Activated naive CD8-positive, alpha-beta T cell treated with anti-CD3 and anti-CD28 coated beads for 36 hours (primary cell): ENCODE results near the gene SHISAL2A. TPM values are rescaled to one million over a fixed set of nuclear protein-coding genes. Genes with fewer than 3 reads are reported as not detected.

ENCODE experiments used
- DNase-seq: peaks from one replicate; pipeline ENCODE4 v3.0.0; 2021
- H3K27ac Mint-ChIP-seq: one replicate; pipeline ENCODE4 v1.8.0; 2022; ENCODE audit warnings: mild to moderate bottlenecking, moderate library complexity, mixed read lengths
- H3K27me3 Mint-ChIP-seq: one replicate; pipeline ENCODE4 v1.8.0; 2022; ENCODE audit warnings: mild to moderate bottlenecking, mixed read lengths
- H3K36me3 Mint-ChIP-seq: one replicate; pipeline ENCODE4 v1.8.0; 2021; ENCODE audit warnings: mild to moderate bottlenecking, mixed read lengths
- H3K4me1 Mint-ChIP-seq: one replicate; pipeline ENCODE4 v1.8.0; 2021; ENCODE audit warnings: mixed read lengths
- H3K4me3 Mint-ChIP-seq: one replicate; pipeline ENCODE4 v1.8.0; 2022; ENCODE audit warnings: mild to moderate bottlenecking, moderate library complexity, mixed read lengths
- H3K9me3 Mint-ChIP-seq: one replicate; pipeline ENCODE4 v1.8.0; 2022; ENCODE audit warnings: mixed read lengths
- total RNA-seq, 2 experiments: library from RNA; stranded (reverse); gene quantifications; one replicate each; pipeline ENCODE4 v1.2.3, GENCODE V29; 2021

Gene SHISAL2A
- 10 to 100 TPM; 13.7 to 14.2 TPM for total RNA-seq

GRCh38 chr1:52632732-52633290, at the start of gene SHISAL2A:
TSS of gene SHISAL2A (plus strand) at chr1:52633168. CDS start at chr1:52633494, 326 bp downstream.
- Mint-ChIP-seq H3K9me3 (no peaks in the 10 kb centered on the region), H3K27ac (peak within 1 kb of the TSS; percentile 94)
- DNase-seq: peak; percentile 70

GRCh38 chr1:52585474-52585873, 47.5 kb upstream of the SHISAL2A start:
- no peaks in the 10 kb centered on the region for H3K27me3 Mint-ChIP-seq
- H3K27ac Mint-ChIP-seq: no peak overlapping the region
- H3K4me3 Mint-ChIP-seq: no peak overlapping the region
- DNase-seq: no peak
- no peaks in the 10 kb centered on the region for H3K9me3 Mint-ChIP-seq
- no peaks in the 10 kb centered on the region for H3K36me3 Mint-ChIP-seq
- peaks cover 4% of the 10 kb centered on the region for H3K4me1 Mint-ChIP-seq

More at GRCh38 chr1:52632732-52633290, at the start of gene SHISAL2A:
- Mint-ChIP-seq H3K36me3 (peaks cover 14% of the 10 kb centered on the region), H3K27me3 (no peaks in the 10 kb centered on the region), H3K4me1 (peaks cover 59% of the 10 kb centered on the region), H3K4me3 (peak within 1 kb of the TSS; percentile 88)

- H3K27ac Mint-ChIP-seq: no peak overlapping the region
Observed at GRCh38 chr1:52588027-52588426, 44.9 kb upstream of the SHISAL2A start.

GRCh38 chr1:52588535-52588934, 44.4 kb upstream of the SHISAL2A start:
- Mint-ChIP-seq H3K9me3 (no peaks in the 10 kb centered on the region), H3K4me1 (peaks cover 4% of the 10 kb centered on the region), H3K27me3 (no peaks in the 10 kb centered on the region), H3K27ac (no peak overlapping the region), H3K36me3 (no peaks in the 10 kb centered on the region), H3K4me3 (no peak overlapping the region)
- no peak for DNase-seq

More at GRCh38 chr1:52588027-52588426, 44.9 kb upstream of the SHISAL2A start:
- Mint-ChIP-seq H3K36me3 (no peaks in the 10 kb centered on the region), H3K4me3 (no peak overlapping the region), H3K4me1 (peaks cover 4% of the 10 kb centered on the region), H3K27me3 (no peaks in the 10 kb centered on the region), H3K9me3 (no peaks in the 10 kb centered on the region)
- no peak for DNase-seq

GRCh38 chr1:52590266-52590665, 42.7 kb upstream of the SHISAL2A start:
- H3K36me3 Mint-ChIP-seq: no peaks in the 10 kb centered on the region
- H3K9me3 Mint-ChIP-seq: no peaks in the 10 kb centered on the region
- no peak for DNase-seq
- peaks cover 4% of the 10 kb centered on the region for H3K4me1 Mint-ChIP-seq
- H3K4me3 Mint-ChIP-seq: no peak overlapping the region
- H3K27ac Mint-ChIP-seq: no peak overlapping the region
- H3K27me3 Mint-ChIP-seq: no peaks in the 10 kb centered on the region

- Mint-ChIP-seq H3K36me3 (no peaks in the 10 kb centered on the region), H3K27me3 (no peaks in the 10 kb centered on the region), H3K27ac (peak overlapping the region; percentile 6), H3K9me3 (no peaks in the 10 kb centered on the region), H3K4me1 (peaks cover 4% of the 10 kb centered on the region), H3K4me3 (no peak overlapping the region)
- DNase-seq: no peak
Observed at GRCh38 chr1:52592637-52593323, 40.2 kb upstream of the SHISAL2A start.

GRCh38 chr1:52593495-52593894, 39.5 kb upstream of the SHISAL2A start:
- Mint-ChIP-seq H3K36me3 (no peaks in the 10 kb centered on the region), H3K27me3 (no peaks in the 10 kb centered on the region), H3K27ac (no peak overlapping the region), H3K4me1 (peaks cover 3% of the 10 kb centered on the region), H3K9me3 (no peaks in the 10 kb centered on the region), H3K4me3 (no peak overlapping the region)
- DNase-seq: no peak

- Mint-ChIP-seq H3K4me1 (no peaks in the 10 kb centered on the region), H3K27ac (no peak overlapping the region), H3K27me3 (no peaks in the 10 kb centered on the region), H3K4me3 (no peak overlapping the region), H3K9me3 (no peaks in the 10 kb centered on the region), H3K36me3 (no peaks in the 10 kb centered on the region)
- DNase-seq: no peak
Observed at GRCh38 chr1:52595061-52595460, 37.9 kb upstream of the SHISAL2A start.

GRCh38 chr1:52597912-52598311, 35.1 kb upstream of the SHISAL2A start:
- Mint-ChIP-seq H3K27me3 (no peaks in the 10 kb centered on the region), H3K4me1 (peaks cover 6% of the 10 kb centered on the region), H3K36me3 (peaks cover 5% of the 10 kb centered on the region), H3K4me3 (no peak overlapping the region), H3K9me3 (no peaks in the 10 kb centered on the region), H3K27ac (no peak overlapping the region)
- DNase-seq: no peak

- Mint-ChIP-seq H3K4me1 (peaks cover 14% of the 10 kb centered on the region), H3K4me3 (no peak overlapping the region)
Observed at GRCh38 chr1:52598729-52599128, 34.2 kb upstream of the SHISAL2A start.

GRCh38 chr1:52599236-52599635, 33.7 kb upstream of the SHISAL2A start:
- Mint-ChIP-seq H3K9me3 (no peaks in the 10 kb centered on the region), H3K27ac (no peak overlapping the region), H3K4me3 (no peak overlapping the region), H3K27me3 (no peaks in the 10 kb centered on the region), H3K36me3 (peaks cover 16% of the 10 kb centered on the region), H3K4me1 (peaks cover 19% of the 10 kb centered on the region)
- DNase-seq: no peak

More at GRCh38 chr1:52598729-52599128, 34.2 kb upstream of the SHISAL2A start:
- H3K36me3 Mint-ChIP-seq: peaks cover 12% of the 10 kb centered on the region
- no peak overlapping the region for H3K27ac Mint-ChIP-seq
- DNase-seq: no peak
- no peaks in the 10 kb centered on the region for H3K9me3 Mint-ChIP-seq
- no peaks in the 10 kb centered on the region for H3K27me3 Mint-ChIP-seq

- no peak overlapping the region for H3K4me3 Mint-ChIP-seq
- H3K27ac Mint-ChIP-seq: no peak overlapping the region
- H3K36me3 Mint-ChIP-seq: peaks cover 25% of the 10 kb centered on the region
- no peaks in the 10 kb centered on the region for H3K9me3 Mint-ChIP-seq
- no peak for DNase-seq
- H3K27me3 Mint-ChIP-seq: no peaks in the 10 kb centered on the region
- H3K4me1 Mint-ChIP-seq: peaks cover 27% of the 10 kb centered on the region
Observed at GRCh38 chr1:52600533-52601179, 32.3 kb upstream of the SHISAL2A start.

- H3K27ac Mint-ChIP-seq: peak overlapping the region; percentile 81
- no peaks in the 10 kb centered on the region for H3K27me3 Mint-ChIP-seq
- H3K9me3 Mint-ChIP-seq: no peaks in the 10 kb centered on the region
- DNase-seq: no peak
- peaks cover 25% of the 10 kb centered on the region for H3K36me3 Mint-ChIP-seq
- peak overlapping the region; percentile 66 for H3K4me3 Mint-ChIP-seq
- peaks cover 31% of the 10 kb centered on the region for H3K4me1 Mint-ChIP-seq
Observed at GRCh38 chr1:52601519-52601918, 31.4 kb upstream of the SHISAL2A start.

GRCh38 chr1:52601991-52602855, 30.7 kb upstream of the SHISAL2A start, which contains the start of gene GPX7:
TSS of gene GPX7 (plus strand) at chr1:52602371. CDS start at chr1:52602410, 39 bp downstream.
- no peaks in the 10 kb centered on the region for H3K27me3 Mint-ChIP-seq
- H3K27ac Mint-ChIP-seq: peak within 1 kb of the TSS; percentile 94
- peaks cover 25% of the 10 kb centered on the region for H3K36me3 Mint-ChIP-seq
- DNase-seq: peak; percentile 66
- H3K9me3 Mint-ChIP-seq: no peaks in the 10 kb centered on the region
- H3K4me1 Mint-ChIP-seq: peaks cover 32% of the 10 kb centered on the region
- H3K4me3 Mint-ChIP-seq: peak within 1 kb of the TSS; percentile 90
